PFSK-1 (cell line): ENCODE measurements around the gene PRLHR.

Experiments
- FOXP2 ChIP-seq: optimal IDR thresholded peaks from 2 replicates; pipeline ENCODE3; 2011; ENCODE audit warnings: borderline replicate concordance, control low read depth, inconsistent platforms; ENCODE audit not compliant: insufficient read depth; ENCODE audit errors: extremely low read length, extremely low read depth
- POLR2AphosphoS5 ChIP-seq: IDR thresholded peaks from 2 replicates; pipeline ENCODE4 v1.6.1; 2012; ENCODE audit warnings: low read depth, mild to moderate bottlenecking, control low read depth, low read length, moderate library complexity
- REST ChIP-seq, 2 experiments: IDR thresholded peaks; 2 replicates each; pipeline versions ENCODE4 v1.6.1 to v1.8.0; 2011 to 2012; ENCODE audit warnings: low read depth in 2 of 2, low read length in 2 of 2, control low read depth in 1 of 2, inconsistent platforms in 1 of 2, mild to moderate bottlenecking in 1 of 2, moderate library complexity in 1 of 2; ENCODE audit not compliant: insufficient read depth in 1 of 2
- SIN3A ChIP-seq: IDR thresholded peaks from 2 replicates; pipeline ENCODE4 v1.6.1; 2012; ENCODE audit warnings: mild to moderate bottlenecking, low read length, moderate library complexity, borderline replicate concordance; ENCODE audit not compliant: insufficient read depth
- TAF1 ChIP-seq: IDR thresholded peaks from 2 replicates; pipeline ENCODE4 v1.6.1; 2012; ENCODE audit warnings: low read length, control low read depth, borderline replicate concordance; ENCODE audit not compliant: insufficient read depth

Gene PRLHR

GRCh38 chr10:118590334-118590733 is 5.1 kb downstream of the PRLHR start:
- TF ChIP-seq FOXP2: no peak
- TF ChIP-seq TAF1: no peak
- TF ChIP-seq SIN3A: no peak
- no peak for TF ChIP-seq REST (IDR thresholded peaks at IDR 0.05; ENCODE audit: insufficient read depth in 1 of 2, low read depth in 2 of 2, low read length in 2 of 2)
- no peak for TF ChIP-seq POLR2AphosphoS5

GRCh38 chr10:118587881-118588651 is 7.4 kb downstream of the PRLHR start:
- TF ChIP-seq SIN3A (no peak), POLR2AphosphoS5 (no peak), FOXP2 (no peak), REST (IDR thresholded peaks at IDR 0.05; ENCODE audit: insufficient read depth in 1 of 2, low read depth in 2 of 2, low read length in 2 of 2) (no peak), TAF1 (no peak)

GRCh38 chr10:118586911-118587310 is 8.5 kb downstream of the PRLHR start:
- TF ChIP-seq POLR2AphosphoS5 (no peak), TAF1 (no peak), REST (IDR thresholded peaks at IDR 0.05; ENCODE audit: insufficient read depth in 1 of 2, low read depth in 2 of 2, low read length in 2 of 2) (no peak), SIN3A (no peak), FOXP2 (no peak)

GRCh38 chr10:118585794-118586193 is 9.7 kb downstream of the PRLHR start:
- no peak for TF ChIP-seq TAF1
- no peak for TF ChIP-seq SIN3A
- TF ChIP-seq REST (IDR thresholded peaks at IDR 0.05; ENCODE audit: insufficient read depth in 1 of 2, low read depth in 2 of 2, low read length in 2 of 2): no peak

- TF ChIP-seq SIN3A: no peak
- TF ChIP-seq FOXP2: no peak
- no peak for TF ChIP-seq TAF1
- TF ChIP-seq REST (IDR thresholded peaks at IDR 0.05; ENCODE audit: insufficient read depth in 1 of 2, low read depth in 2 of 2, low read length in 2 of 2): no peak
- TF ChIP-seq POLR2AphosphoS5: no peak
Measured at GRCh38 chr10:118585234-118585633, 10.2 kb downstream of the PRLHR start.
